ENCODE results near the gene UGT1A9.

DNA sequence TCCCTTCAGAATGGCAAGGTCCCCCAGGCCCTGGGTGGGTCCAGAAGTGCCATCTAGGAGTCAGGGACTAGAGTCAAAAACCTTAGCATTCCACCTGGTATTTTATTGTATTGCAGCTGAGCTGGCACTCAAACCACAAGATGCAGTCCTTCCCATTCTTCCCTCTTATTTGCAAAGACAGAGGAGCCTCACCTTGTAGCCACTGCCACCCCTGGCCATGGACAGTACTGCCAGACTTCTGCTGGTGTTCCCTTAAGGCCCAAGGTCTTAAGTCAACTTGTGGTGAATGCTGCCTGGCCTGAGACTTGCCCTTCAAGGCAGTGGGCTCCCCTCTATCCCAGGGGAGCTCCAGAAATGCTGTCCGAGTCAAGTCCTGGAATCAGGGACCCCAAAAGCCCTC, 28.6 kb upstream of the UGT1A9 start:
- TF ChIP-seq, protein P1, sequence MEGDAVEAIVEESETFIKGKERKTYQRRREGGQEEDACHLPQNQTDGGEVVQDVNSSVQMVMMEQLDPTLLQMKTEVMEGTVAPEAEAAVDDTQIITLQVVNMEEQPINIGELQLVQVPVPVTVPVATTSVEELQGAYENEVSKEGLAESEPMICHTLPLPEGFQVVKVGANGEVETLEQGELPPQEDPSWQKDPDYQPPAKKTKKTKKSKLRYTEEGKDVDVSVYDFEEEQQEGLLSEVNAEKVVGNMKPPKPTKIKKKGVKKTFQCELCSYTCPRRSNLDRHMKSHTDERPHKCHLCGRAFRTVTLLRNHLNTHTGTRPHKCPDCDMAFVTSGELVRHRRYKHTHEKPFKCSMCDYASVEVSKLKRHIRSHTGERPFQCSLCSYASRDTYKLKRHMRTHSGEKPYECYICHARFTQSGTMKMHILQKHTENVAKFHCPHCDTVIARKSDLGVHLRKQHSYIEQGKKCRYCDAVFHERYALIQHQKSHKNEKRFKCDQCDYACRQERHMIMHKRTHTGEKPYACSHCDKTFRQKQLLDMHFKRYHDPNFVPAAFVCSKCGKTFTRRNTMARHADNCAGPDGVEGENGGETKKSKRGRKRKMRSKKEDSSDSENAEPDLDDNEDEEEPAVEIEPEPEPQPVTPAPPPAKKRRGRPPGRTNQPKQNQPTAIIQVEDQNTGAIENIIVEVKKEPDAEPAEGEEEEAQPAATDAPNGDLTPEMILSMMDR (IDR thresholded peaks at IDR 0.05; ENCODE audit: poor library complexity): peak; percentile 8
- TF ChIP-seq EZH2 (IDR thresholded peaks at IDR 0.05; ENCODE audit: borderline replicate concordance) (no peak), EZH2phosphoT487 (IDR thresholded peaks at IDR 0.05; ENCODE audit: low read depth, severe bottlenecking, unreplicated experiment) (no peak)

Data from hepatocyte (in vitro differentiated cells).